HG03039 (cell line): ENCODE measurements around the gene GRK5.

Experiments used
- ATAC-seq: cut with Tn5 transposase; IDR thresholded peaks from one replicate; pipeline ENCODE4 v1.9.1; 2021; ENCODE audit warnings: mild to moderate bottlenecking, moderate library complexity; ENCODE audit not compliant: unreplicated experiment

The GRK5 gene

GRCh38 chr10:119314061-119314460 lies 106.7 kb downstream of the GRK5 start:
- no peak for ATAC-seq

GRCh38 chr10:119314486-119314885 lies 107.1 kb downstream of the GRK5 start:
- ATAC-seq: no peak

GRCh38 chr10:119315128-119316001 lies 108.0 kb downstream of the GRK5 start:
- ATAC-seq: no peak

- ATAC-seq: no peak
Observed at GRCh38 chr10:119316002-119316358, 108.6 kb downstream of the GRK5 start.

GRCh38 chr10:119316729-119317097 lies 109.3 kb downstream of the GRK5 start:
- no peak for ATAC-seq

- no peak for ATAC-seq
Observed at GRCh38 chr10:119318411-119319160, 111.2 kb downstream of the GRK5 start.

GRCh38 chr10:119319161-119319919 lies 112.0 kb downstream of the GRK5 start:
- ATAC-seq: no peak

GRCh38 chr10:119319920-119320258 lies 112.5 kb downstream of the GRK5 start:
- no peak for ATAC-seq

- no peak for ATAC-seq
Observed at GRCh38 chr10:119320981-119321380, 113.6 kb downstream of the GRK5 start.

- ATAC-seq: no peak
Observed at GRCh38 chr10:119323085-119324016, 116.0 kb downstream of the GRK5 start.

- no peak for ATAC-seq
Observed at GRCh38 chr10:119325131-119325530, 117.8 kb downstream of the GRK5 start.

- ATAC-seq: no peak
Observed at GRCh38 chr10:119326167-119326566, 118.8 kb downstream of the GRK5 start.

GRCh38 chr10:119327096-119327745 lies 119.8 kb downstream of the GRK5 start:
- ATAC-seq: no peak

GRCh38 chr10:119328223-119328622 lies 120.9 kb downstream of the GRK5 start:
- no peak for ATAC-seq

GRCh38 chr10:119330342-119330741 lies 123.0 kb downstream of the GRK5 start:
- no peak for ATAC-seq

- ATAC-seq: no peak
Observed at GRCh38 chr10:119331061-119331460, 123.7 kb downstream of the GRK5 start.

- no peak for ATAC-seq
Observed at GRCh38 chr10:119333146-119333792, 125.9 kb downstream of the GRK5 start.

- ATAC-seq: no peak
Observed at GRCh38 chr10:119335671-119336353, 128.4 kb downstream of the GRK5 start.

- no peak for ATAC-seq
Observed at GRCh38 chr10:119336599-119336998, 129.2 kb downstream of the GRK5 start.
